Activated CD4-positive, alpha-beta T cell treated with anti-CD3 and anti-CD28 coated beads, Interleukin-2, amount 10 ng/mL, durations not matched to agents 7 days and 5 days (primary cell): ENCODE results near the gene TERT. TPM values are rescaled to one million over a fixed set of nuclear protein-coding genes. Genes with fewer than 3 reads are reported as not detected.

Experiments
- CTCF ChIA-PET: fragments of 350-600 bp; sonication (Branson Sonifier 250); formaldehyde crosslinking; loops from one replicate; lab custom pipeline; 2021; ENCODE audit warnings: antibody characterized with exemption; lab: Charles Lee
- POLR2A ChIA-PET: fragments of 350-600 bp; sonication (Branson Sonifier 250); formaldehyde crosslinking; loops from one replicate; lab custom pipeline; 2021; ENCODE audit warnings: antibody characterized with exemption; lab: Charles Lee
- DNase-seq: peaks from one replicate; pipeline ENCODE4 v3.0.0-alpha.2; 2020
- H3K27ac Mint-ChIP-seq: one replicate; pipeline ENCODE4 v1.8.0; 2021; ENCODE audit warnings: mild to moderate bottlenecking, moderate library complexity, mixed read lengths
- H3K27me3 Mint-ChIP-seq: one replicate; pipeline ENCODE4 v1.8.0; 2021; ENCODE audit warnings: mixed read lengths
- H3K36me3 Mint-ChIP-seq: one replicate; pipeline ENCODE4 v1.8.0; 2021; ENCODE audit warnings: low read depth, mixed read lengths
- H3K4me1 Mint-ChIP-seq: one replicate; pipeline ENCODE4 v1.8.0; 2021; ENCODE audit warnings: mixed read lengths
- H3K4me3 Mint-ChIP-seq: one replicate; pipeline ENCODE4 v1.8.0; 2021; ENCODE audit warnings: mild to moderate bottlenecking, moderate library complexity, mixed read lengths
- H3K9me3 Mint-ChIP-seq: one replicate; pipeline ENCODE4 v1.8.0; 2021; ENCODE audit warnings: mixed read lengths
- total RNA-seq, 2 experiments: library from RNA; stranded (reverse); gene quantifications; one replicate each; pipeline ENCODE4 v1.2.3, GENCODE V29; 2021

Gene TERT
- total RNA-seq, 2 experiments from 2014 or later = 3.4 to 5.6 TPM

- Mint-ChIP-seq H3K27ac (no peak overlapping the region), H3K4me1 (peaks cover under 1% of the 10 kb centered on the region), H3K4me3 (no peak overlapping the region), H3K36me3 (no peaks in the 10 kb centered on the region), H3K27me3 (no peaks in the 10 kb centered on the region), H3K9me3 (peaks cover 10% of the 10 kb centered on the region)
- CTCF ChIA-PET = no interaction called here
- DNase-seq = no peak
- POLR2A ChIA-PET = no interaction called here
Observed at GRCh38 chr5:1223278-1223670, 71.6 kb downstream of the TERT start.

GRCh38 chr5:1222621-1223277 lies 72.1 kb downstream of the TERT start:
- no peak for DNase-seq
- Mint-ChIP-seq H3K4me3 (no peak overlapping the region), H3K9me3 (peaks cover 10% of the 10 kb centered on the region), H3K4me1 (no peaks in the 10 kb centered on the region), H3K27ac (no peak overlapping the region), H3K36me3 (no peaks in the 10 kb centered on the region), H3K27me3 (peaks cover 2% of the 10 kb centered on the region)
- CTCF ChIA-PET = no interaction called here
- POLR2A ChIA-PET = no interaction called here

- H3K4me1 Mint-ChIP-seq = no peaks in the 10 kb centered on the region
- H3K4me3 Mint-ChIP-seq = no peak overlapping the region
- peaks cover 10% of the 10 kb centered on the region for H3K9me3 Mint-ChIP-seq
- ChIA-PET POLR2A (no interaction called here), CTCF (no interaction called here)
- no peak overlapping the region for H3K27ac Mint-ChIP-seq
- no peak for DNase-seq
- H3K27me3 Mint-ChIP-seq = peaks cover 2% of the 10 kb centered on the region
- no peaks in the 10 kb centered on the region for H3K36me3 Mint-ChIP-seq
Observed at GRCh38 chr5:1222147-1222546, 72.7 kb downstream of the TERT start.

GRCh38 chr5:1221721-1222120 lies 73.1 kb downstream of the TERT start:
- ChIA-PET CTCF (no interaction called here), POLR2A (no interaction called here)
- no peaks in the 10 kb centered on the region for H3K36me3 Mint-ChIP-seq

GRCh38 chr5:1220831-1221230 lies 74.0 kb downstream of the TERT start:
- peaks cover 10% of the 10 kb centered on the region for H3K9me3 Mint-ChIP-seq
- H3K27ac Mint-ChIP-seq = no peak overlapping the region
- no peak for DNase-seq
- no peaks in the 10 kb centered on the region for H3K36me3 Mint-ChIP-seq
- H3K4me1 Mint-ChIP-seq = no peaks in the 10 kb centered on the region
- CTCF ChIA-PET = no interaction called here
- POLR2A ChIA-PET = no interaction called here
- peaks cover 2% of the 10 kb centered on the region for H3K27me3 Mint-ChIP-seq
- H3K4me3 Mint-ChIP-seq = no peak overlapping the region

More at GRCh38 chr5:1221721-1222120, 73.1 kb downstream of the TERT start:
- Mint-ChIP-seq H3K27ac (no peak overlapping the region), H3K9me3 (peaks cover 10% of the 10 kb centered on the region), H3K4me1 (no peaks in the 10 kb centered on the region), H3K27me3 (peaks cover 2% of the 10 kb centered on the region), H3K4me3 (no peak overlapping the region)
- DNase-seq = no peak

GRCh38 chr5:1220351-1220750 lies 74.5 kb downstream of the TERT start:
- Mint-ChIP-seq H3K27ac (no peak overlapping the region), H3K36me3 (no peaks in the 10 kb centered on the region), H3K27me3 (peaks cover 2% of the 10 kb centered on the region), H3K9me3 (peaks cover 10% of the 10 kb centered on the region), H3K4me1 (no peaks in the 10 kb centered on the region), H3K4me3 (no peak overlapping the region)
- ChIA-PET POLR2A (no interaction called here), CTCF (no interaction called here)
- no peak for DNase-seq

- no peak for DNase-seq
- Mint-ChIP-seq H3K36me3 (no peaks in the 10 kb centered on the region), H3K27me3 (peaks cover 2% of the 10 kb centered on the region), H3K27ac (no peak overlapping the region), H3K9me3 (peaks cover 10% of the 10 kb centered on the region), H3K4me3 (no peak overlapping the region), H3K4me1 (no peaks in the 10 kb centered on the region)
- ChIA-PET CTCF (interaction anchor here (0.5 to 0.6 kb wide), 2 partner anchors 94 to 374 kb away, joined by 3 to 4 read pairs; no protein-coding TSS in a partner anchor), POLR2A (no interaction called here)
Observed at GRCh38 chr5:1219768-1220100, 75.1 kb downstream of the TERT start.

GRCh38 chr5:1219098-1219767 lies 75.6 kb downstream of the TERT start:
- Mint-ChIP-seq H3K27ac (no peak overlapping the region), H3K27me3 (peaks cover 2% of the 10 kb centered on the region), H3K4me3 (no peak overlapping the region), H3K36me3 (no peaks in the 10 kb centered on the region), H3K4me1 (no peaks in the 10 kb centered on the region), H3K9me3 (peaks cover 10% of the 10 kb centered on the region)
- POLR2A ChIA-PET = no interaction called here
- no peak for DNase-seq
- CTCF ChIA-PET = interaction anchor here (0.5 to 0.6 kb wide), 3 partner anchors 93 to 434 kb away, joined by 3 to 4 read pairs (median 3); no protein-coding TSS in a partner anchor

GRCh38 chr5:1218351-1219080 lies 76.4 kb downstream of the TERT start:
- no peak for DNase-seq
- no peaks in the 10 kb centered on the region for H3K4me1 Mint-ChIP-seq
- POLR2A ChIA-PET = no interaction called here
- H3K9me3 Mint-ChIP-seq = peaks cover 10% of the 10 kb centered on the region
- peaks cover 2% of the 10 kb centered on the region for H3K27me3 Mint-ChIP-seq
- H3K4me3 Mint-ChIP-seq = no peak overlapping the region
- H3K27ac Mint-ChIP-seq = no peak overlapping the region
- no peaks in the 10 kb centered on the region for H3K36me3 Mint-ChIP-seq
- CTCF ChIA-PET = no interaction called here

GRCh38 chr5:1217596-1218206 lies 77.2 kb downstream of the TERT start:
- no peak for DNase-seq
- Mint-ChIP-seq H3K4me1 (no peaks in the 10 kb centered on the region), H3K4me3 (no peak overlapping the region), H3K27ac (peak overlapping the region; percentile 25), H3K9me3 (peaks cover 10% of the 10 kb centered on the region), H3K27me3 (peaks cover 2% of the 10 kb centered on the region), H3K36me3 (no peaks in the 10 kb centered on the region)
- ChIA-PET POLR2A (no interaction called here), CTCF (no interaction called here)

GRCh38 chr5:1216918-1217295 lies 78.0 kb downstream of the TERT start:
- no peak for DNase-seq
- ChIA-PET POLR2A (no interaction called here), CTCF (no interaction called here)
- Mint-ChIP-seq H3K27me3 (peaks cover 2% of the 10 kb centered on the region), H3K27ac (no peak overlapping the region), H3K36me3 (no peaks in the 10 kb centered on the region), H3K4me3 (no peak overlapping the region), H3K4me1 (no peaks in the 10 kb centered on the region), H3K9me3 (peaks cover 9% of the 10 kb centered on the region)

- peaks cover 6% of the 10 kb centered on the region for H3K9me3 Mint-ChIP-seq
- H3K4me1 Mint-ChIP-seq = no peaks in the 10 kb centered on the region
- ChIA-PET CTCF (no interaction called here), POLR2A (no interaction called here)
- DNase-seq = no peak
- H3K27me3 Mint-ChIP-seq = peaks cover 2% of the 10 kb centered on the region
- H3K36me3 Mint-ChIP-seq = no peaks in the 10 kb centered on the region
- H3K27ac Mint-ChIP-seq = no peak overlapping the region
- no peak overlapping the region for H3K4me3 Mint-ChIP-seq
Observed at GRCh38 chr5:1216211-1216917, 78.5 kb downstream of the TERT start.
